Panc1 (cell line): Measurements from ENCODE around the gene UBE2O.

Experiments
- POLR2AphosphoS5 ChIP-seq: IDR thresholded peaks from 2 replicates; pipeline ENCODE4 v1.6.1; 2012; ENCODE audit warnings: mild to moderate bottlenecking, low read depth, low read length, moderate library complexity
- TCF7L2 ChIP-seq: IDR thresholded peaks from 2 replicates; pipeline ENCODE4 v1.6.1; 2011; ENCODE audit warnings: mild to moderate bottlenecking, low read depth, low read length, inconsistent platforms
- TF ChIP-seq, protein P1 (sequence below): fragments of 450-650 bp; IDR thresholded peaks from 2 replicates; pipeline ENCODE4 v1.5.1; 2017; ENCODE audit warnings: mild to moderate bottlenecking

DNA sequence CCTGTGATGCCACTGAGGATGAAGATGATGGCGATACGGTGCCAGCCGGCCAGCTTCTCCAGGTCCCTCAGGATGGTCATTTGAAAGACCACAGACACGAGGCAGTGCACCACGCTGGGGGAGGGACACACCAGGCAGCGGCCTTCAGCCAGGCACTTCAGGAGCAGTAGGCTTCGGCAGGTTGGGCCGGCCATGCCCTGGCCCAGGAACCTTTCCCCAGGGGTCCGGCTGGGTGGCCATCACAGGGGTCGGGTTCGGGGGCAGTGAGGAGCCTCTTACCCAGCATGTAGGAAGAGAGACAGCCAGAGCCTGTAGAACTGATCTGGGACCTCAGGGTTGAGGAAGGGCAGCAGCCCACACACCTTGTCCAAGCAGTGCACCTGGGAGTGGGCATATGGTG, 19.8 kb upstream of the UBE2O start:
- TF ChIP-seq, protein P1, sequence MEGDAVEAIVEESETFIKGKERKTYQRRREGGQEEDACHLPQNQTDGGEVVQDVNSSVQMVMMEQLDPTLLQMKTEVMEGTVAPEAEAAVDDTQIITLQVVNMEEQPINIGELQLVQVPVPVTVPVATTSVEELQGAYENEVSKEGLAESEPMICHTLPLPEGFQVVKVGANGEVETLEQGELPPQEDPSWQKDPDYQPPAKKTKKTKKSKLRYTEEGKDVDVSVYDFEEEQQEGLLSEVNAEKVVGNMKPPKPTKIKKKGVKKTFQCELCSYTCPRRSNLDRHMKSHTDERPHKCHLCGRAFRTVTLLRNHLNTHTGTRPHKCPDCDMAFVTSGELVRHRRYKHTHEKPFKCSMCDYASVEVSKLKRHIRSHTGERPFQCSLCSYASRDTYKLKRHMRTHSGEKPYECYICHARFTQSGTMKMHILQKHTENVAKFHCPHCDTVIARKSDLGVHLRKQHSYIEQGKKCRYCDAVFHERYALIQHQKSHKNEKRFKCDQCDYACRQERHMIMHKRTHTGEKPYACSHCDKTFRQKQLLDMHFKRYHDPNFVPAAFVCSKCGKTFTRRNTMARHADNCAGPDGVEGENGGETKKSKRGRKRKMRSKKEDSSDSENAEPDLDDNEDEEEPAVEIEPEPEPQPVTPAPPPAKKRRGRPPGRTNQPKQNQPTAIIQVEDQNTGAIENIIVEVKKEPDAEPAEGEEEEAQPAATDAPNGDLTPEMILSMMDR: no peak
- TF ChIP-seq TCF7L2: no peak
- no peak for TF ChIP-seq POLR2AphosphoS5
